Measurements from ENCODE around the gene ANXA2.

DNA sequence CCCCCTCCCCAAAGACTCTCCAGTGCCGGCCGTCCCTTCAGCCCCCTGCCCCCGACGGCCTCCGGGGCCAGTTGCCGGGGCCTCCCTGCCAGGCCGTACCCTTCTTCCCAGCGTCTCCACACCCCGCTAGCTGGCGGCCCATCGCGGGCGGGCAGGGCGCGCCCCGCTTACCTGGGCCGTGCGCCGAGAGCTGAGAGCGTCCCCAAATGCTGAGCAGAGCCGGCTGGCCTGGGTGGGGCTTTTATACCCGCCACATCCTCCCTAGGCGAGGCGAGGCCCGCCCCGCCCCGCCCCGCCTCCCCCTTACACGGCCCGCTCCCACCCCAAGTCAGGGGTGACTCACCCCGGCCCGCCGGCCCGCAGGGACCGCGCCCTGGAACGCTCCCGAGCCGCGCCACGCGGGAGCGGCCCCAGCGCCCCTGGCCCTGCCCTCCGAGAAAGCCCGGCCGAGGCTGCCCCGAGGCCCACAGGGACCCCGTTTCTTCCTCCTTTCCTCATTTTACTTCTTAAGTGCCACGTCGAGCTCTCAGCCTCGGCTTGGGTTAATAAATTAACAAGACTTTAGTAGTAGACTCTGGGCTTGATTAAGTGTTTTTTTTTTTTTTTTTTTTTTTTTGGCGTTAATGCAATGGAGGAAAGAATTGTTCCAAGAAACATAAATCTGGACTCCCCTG, at the start of gene ANXA2:
- no peak for TF ChIP-seq EZH2 (IDR thresholded peaks at IDR 0.05; ENCODE audit: insufficient read depth, poor library complexity, severe bottlenecking)
- no peak for TF ChIP-seq EZH2phosphoT487 (IDR thresholded peaks at IDR 0.05; ENCODE audit: insufficient read depth, low read depth)

Measured in GM23248 (cell line).